DOHH2 (cell line): ENCODE measurements around the gene TPO.
"Not testable (repeated sequence)": the region's sequence is repeated elsewhere in the genome, so short reads cannot be mapped to it uniquely, and the experiment has no call there.

Experiments
- H3F3A ChIP-seq: fragments of 200-600 bp; sonication (generic), shearing (Covaris generic); 2 replicates; pipeline ENCODE4 v1.6.0; 2016; ENCODE audit warnings: antibody characterized with exemption, mild to moderate bottlenecking; ENCODE audit not compliant: control insufficient read depth, insufficient read depth
- H3K27ac ChIP-seq: fragments of 200-600 bp; sonication (generic); 2 replicates; pipeline ENCODE4 v1.5.1; 2014; ENCODE audit warnings: low read depth, mild to moderate bottlenecking, low read length, moderate library complexity
- H3K27me3 ChIP-seq: fragments of 200-600 bp; sonication (generic); 2 replicates; pipeline ENCODE4 v1.6.1; 2014; ENCODE audit warnings: mild to moderate bottlenecking, low read length, mixed read lengths; ENCODE audit not compliant: control insufficient read depth
- H3K36me3 ChIP-seq: fragments of 200-600 bp; sonication (generic); 2 replicates; pipeline ENCODE4 v1.6.1; 2014; ENCODE audit warnings: mild to moderate bottlenecking, low read length, moderate library complexity, mixed read lengths; ENCODE audit not compliant: control insufficient read depth
- H3K4me1 ChIP-seq: fragments of 200-600 bp; sonication (generic); 2 replicates; pipeline ENCODE4 v1.6.1; 2014; ENCODE audit warnings: mild to moderate bottlenecking, low read length, mixed read lengths; ENCODE audit not compliant: control insufficient read depth
- H3K4me2 ChIP-seq: fragments of 200-600 bp; sonication (generic); 2 replicates; pipeline ENCODE4 v1.6.0; 2014; ENCODE audit warnings: mild to moderate bottlenecking, low read length, moderate library complexity
- H3K4me3 ChIP-seq: fragments of 200-600 bp; sonication (generic); 2 replicates; pipeline ENCODE4 v1.5.1; 2014; ENCODE audit warnings: mild to moderate bottlenecking, low read length, mixed read lengths
- H3K79me2 ChIP-seq: fragments of 200-600 bp; sonication (generic); 2 replicates; pipeline ENCODE4 v1.6.1; 2014; ENCODE audit warnings: mild to moderate bottlenecking, low read length, mixed read lengths; ENCODE audit not compliant: control insufficient read depth
- H3K9me2 ChIP-seq: fragments of 200-600 bp; sonication (generic); replicated peaks from 2 replicates; pipeline ENCODE4 v1.6.1; 2014; ENCODE audit warnings: mild to moderate bottlenecking, low read length, mixed read lengths; ENCODE audit not compliant: control insufficient read depth
- H3K9me3 ChIP-seq: fragments of 200-600 bp; sonication (generic); 2 replicates; pipeline ENCODE4 v1.6.1; 2014; ENCODE audit warnings: antibody characterized with exemption, low read length, mixed read lengths; ENCODE audit not compliant: control insufficient read depth, insufficient read depth
- H4K20me1 ChIP-seq: fragments of 200-600 bp; sonication (generic); 2 replicates; pipeline ENCODE4 v1.6.0; 2014; ENCODE audit warnings: low read depth, mild to moderate bottlenecking, antibody characterized with exemption, low read length, moderate library complexity; ENCODE audit not compliant: control insufficient read depth, insufficient read depth
- CTCF ChIP-seq: fragments of 200-600 bp; sonication (generic); IDR thresholded peaks from one replicate; pipeline ENCODE4 v1.5.1; 2014; ENCODE audit warnings: antibody characterized with exemption, mild to moderate bottlenecking, low read depth, low read length; ENCODE audit not compliant: poor library complexity, severe bottlenecking
- EZH2phosphoT487 ChIP-seq: fragments of 200-600 bp; sonication (generic); IDR thresholded peaks from 2 replicates; pipeline ENCODE4 v1.6.1; 2017; ENCODE audit warnings: borderline replicate concordance, mild to moderate bottlenecking, antibody characterized with exemption, low read length, moderate library complexity, mixed read lengths

The TPO gene

GRCh38 chr2:1487758-1488157, 74.5 kb downstream of the TPO start:
- Histone ChIP-seq H3K4me1 (no peaks in the 10 kb centered on the region), H3K9me2 (no peaks in the 10 kb centered on the region), H3K9me3 (peaks cover 10% of the 10 kb centered on the region; the same call in 1 of the 2 replicates), H3K79me2 (no peaks in the 10 kb centered on the region), H3K4me3 (no peak overlapping the region), H4K20me1 (no peaks in the 10 kb centered on the region), H3F3A (no peaks in the 10 kb centered on the region), H3K4me2 (no peak overlapping the region), H3K27ac (no peak overlapping the region), H3K36me3 (no peaks in the 10 kb centered on the region), H3K27me3 (no peaks in the 10 kb centered on the region)
- TF ChIP-seq CTCF = no peak
- TF ChIP-seq EZH2phosphoT487 = no peak

GRCh38 chr2:1488181-1488671, 75.0 kb downstream of the TPO start:
- Histone ChIP-seq H3K27ac (no peak overlapping the region), H3K36me3 (no peaks in the 10 kb centered on the region), H3K4me3 (no peak overlapping the region), H3K9me2 (no peaks in the 10 kb centered on the region), H3K79me2 (no peaks in the 10 kb centered on the region), H4K20me1 (no peaks in the 10 kb centered on the region), H3F3A (no peaks in the 10 kb centered on the region), H3K9me3 (peaks cover 10% of the 10 kb centered on the region; the same call in 1 of the 2 replicates), H3K27me3 (no peaks in the 10 kb centered on the region), H3K4me1 (no peaks in the 10 kb centered on the region), H3K4me2 (no peak overlapping the region)
- TF ChIP-seq EZH2phosphoT487 (no peak), CTCF (no peak)

- H3K4me1 ChIP-seq = no peaks in the 10 kb centered on the region
- no peaks in the 10 kb centered on the region for H3K9me2 ChIP-seq
- no peaks in the 10 kb centered on the region for H3K36me3 ChIP-seq
- H4K20me1 ChIP-seq = no peaks in the 10 kb centered on the region
- no peak overlapping the region for H3K4me3 ChIP-seq
- no peak for TF ChIP-seq CTCF
- TF ChIP-seq EZH2phosphoT487 = no peak
- H3K27me3 ChIP-seq = no peaks in the 10 kb centered on the region
- no peak overlapping the region for H3K27ac ChIP-seq
- no peak overlapping the region for H3K4me2 ChIP-seq
- H3K79me2 ChIP-seq = no peaks in the 10 kb centered on the region
- H3F3A ChIP-seq = no peaks in the 10 kb centered on the region
- peaks cover 10% of the 10 kb centered on the region; the same call in 1 of the 2 replicates for H3K9me3 ChIP-seq
These were observed 75.6 kb downstream of the TPO start for GRCh38 chr2:1488851-1489250.

GRCh38 chr2:1489486-1489885, 76.2 kb downstream of the TPO start:
- H3K4me3 ChIP-seq = no peak overlapping the region
- H3K9me2 ChIP-seq = no peaks in the 10 kb centered on the region
- H3K79me2 ChIP-seq = no peaks in the 10 kb centered on the region
- H4K20me1 ChIP-seq = no peaks in the 10 kb centered on the region
- no peaks in the 10 kb centered on the region for H3F3A ChIP-seq
- H3K4me2 ChIP-seq = no peak overlapping the region
- TF ChIP-seq CTCF = no peak
- no peak for TF ChIP-seq EZH2phosphoT487
- no peaks in the 10 kb centered on the region for H3K4me1 ChIP-seq
- H3K27me3 ChIP-seq = no peaks in the 10 kb centered on the region
- H3K27ac ChIP-seq = no peak overlapping the region
- no peaks in the 10 kb centered on the region for H3K36me3 ChIP-seq
- H3K9me3 ChIP-seq = peaks cover 10% of the 10 kb centered on the region; the same call in 1 of the 2 replicates

- peaks cover 10% of the 10 kb centered on the region; the same call in 1 of the 2 replicates for H3K9me3 ChIP-seq
- H3K4me2 ChIP-seq, H3F3A ChIP-seq, H3K4me1 ChIP-seq, H3K27me3 ChIP-seq, H3K36me3 ChIP-seq, H3K4me3 ChIP-seq, H3K27ac ChIP-seq, H3K79me2 ChIP-seq, H4K20me1 ChIP-seq, H3K9me2 ChIP-seq: not testable (repeated sequence)
These were observed 77.1 kb downstream of the TPO start for GRCh38 chr2:1490381-1490780.
